Stimulated activated CD4-positive, alpha-beta T cell treated with anti-CD3 and anti-CD28 coated beads, Interleukin-4, amount 100 ng/mL, for 48 hours (primary cell): ENCODE measurements around the gene STK38L.

Experiments used
- DNase-seq, 2 donors: peaks; one replicate each; pipeline ENCODE4 v3.0.0-alpha.2; 2020; ENCODE audit warnings: low read depth in 2 of 2

STK38L gene

DNA sequence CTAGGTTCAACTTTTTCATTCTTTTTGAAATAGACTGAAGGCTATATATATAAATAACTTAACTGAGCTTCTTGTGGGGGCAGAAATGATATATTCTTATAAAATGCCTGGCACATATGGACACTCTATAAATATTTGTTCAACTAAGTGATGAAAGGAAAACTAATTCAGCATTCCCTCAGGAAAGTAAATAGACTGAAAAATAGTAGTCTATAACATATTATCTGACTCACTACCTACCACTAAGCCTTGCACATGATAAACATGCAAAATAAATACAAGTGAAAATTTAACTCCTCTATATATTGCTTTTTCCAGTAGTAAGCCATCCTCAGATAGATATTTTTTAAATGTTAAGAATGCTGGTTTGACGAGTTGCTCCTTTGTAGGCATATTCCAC, 72.9 kb downstream of the STK38L start:
- no peak for DNase-seq

DNA sequence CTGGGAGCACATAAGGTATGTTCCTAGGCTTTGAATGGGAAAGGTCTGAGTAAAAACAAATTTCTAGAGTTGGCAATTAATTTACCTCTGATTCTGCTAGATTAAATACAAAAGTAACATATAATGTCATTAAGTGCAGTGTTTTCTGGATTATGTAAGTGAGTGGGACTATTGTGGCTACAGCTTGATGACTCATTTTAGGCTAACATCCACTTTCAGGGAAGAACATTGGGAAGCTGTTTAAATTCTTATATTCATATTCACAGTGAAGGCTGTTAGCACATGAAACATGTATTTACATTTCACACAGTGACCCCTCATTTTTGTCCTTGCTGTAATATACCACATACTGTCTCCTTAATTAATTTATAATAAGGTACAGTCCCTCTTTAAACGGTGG, 75.3 kb downstream of the STK38L start:
- no peak for DNase-seq

DNA sequence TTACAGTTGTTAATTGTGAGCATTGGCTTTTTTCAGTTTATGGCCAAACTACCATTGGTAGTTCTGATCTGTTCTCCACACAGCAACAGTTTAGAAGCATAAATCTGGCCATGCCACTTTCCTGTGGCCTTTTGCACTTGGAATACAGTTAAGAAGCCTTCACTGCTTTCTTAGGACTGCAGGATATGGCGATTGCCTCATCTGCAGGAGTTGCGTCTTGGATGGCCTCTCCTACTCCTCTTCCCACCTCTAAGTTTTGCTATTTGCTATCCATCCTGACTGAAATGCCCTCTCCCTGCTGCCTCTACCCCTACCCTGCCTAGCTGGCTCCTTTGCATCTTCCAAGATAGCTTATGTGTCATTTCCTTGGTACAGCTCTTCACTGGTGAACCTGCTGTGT, 75.8 kb downstream of the STK38L start:
- no peak for DNase-seq

DNA sequence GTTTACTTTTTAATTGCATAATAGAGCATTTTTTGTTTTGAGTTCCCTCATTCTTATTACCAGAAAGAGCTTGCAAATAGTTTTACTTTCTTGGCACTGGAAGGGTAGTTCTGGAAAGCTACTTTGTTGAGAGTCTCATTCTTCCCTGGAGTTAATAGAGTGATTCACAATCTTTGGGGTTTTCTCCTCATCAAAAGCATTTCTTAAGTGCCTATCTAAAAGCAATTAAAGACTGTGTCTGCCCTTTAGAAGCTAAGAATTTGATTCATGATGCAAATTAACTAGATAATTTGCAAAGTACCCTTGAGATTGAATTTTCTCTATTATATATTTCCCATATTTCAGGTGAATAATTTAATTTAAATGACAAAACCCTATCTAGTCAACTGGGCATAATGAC, 80.4 kb downstream of the STK38L start:
- no peak for DNase-seq

DNA sequence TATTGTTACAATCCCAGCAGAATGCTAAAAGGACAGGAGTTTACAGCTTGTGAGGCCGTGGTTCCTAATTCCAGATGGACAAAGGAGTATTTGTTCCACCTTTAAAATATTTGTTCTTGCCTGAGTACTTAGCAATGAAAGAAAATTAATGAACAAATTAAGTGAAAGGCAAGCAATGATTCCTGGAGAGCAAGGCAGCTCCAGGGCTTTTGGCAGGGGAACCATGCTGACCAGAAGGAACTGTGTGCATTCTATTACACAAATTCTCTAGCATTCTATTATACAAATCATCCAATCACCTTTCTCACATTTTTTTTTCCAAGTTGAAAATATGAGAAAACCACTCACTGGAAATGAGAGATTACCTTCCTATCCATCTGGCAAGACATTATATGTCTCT, 86.8 kb downstream of the STK38L start:
- DNase-seq: no peak

DNA sequence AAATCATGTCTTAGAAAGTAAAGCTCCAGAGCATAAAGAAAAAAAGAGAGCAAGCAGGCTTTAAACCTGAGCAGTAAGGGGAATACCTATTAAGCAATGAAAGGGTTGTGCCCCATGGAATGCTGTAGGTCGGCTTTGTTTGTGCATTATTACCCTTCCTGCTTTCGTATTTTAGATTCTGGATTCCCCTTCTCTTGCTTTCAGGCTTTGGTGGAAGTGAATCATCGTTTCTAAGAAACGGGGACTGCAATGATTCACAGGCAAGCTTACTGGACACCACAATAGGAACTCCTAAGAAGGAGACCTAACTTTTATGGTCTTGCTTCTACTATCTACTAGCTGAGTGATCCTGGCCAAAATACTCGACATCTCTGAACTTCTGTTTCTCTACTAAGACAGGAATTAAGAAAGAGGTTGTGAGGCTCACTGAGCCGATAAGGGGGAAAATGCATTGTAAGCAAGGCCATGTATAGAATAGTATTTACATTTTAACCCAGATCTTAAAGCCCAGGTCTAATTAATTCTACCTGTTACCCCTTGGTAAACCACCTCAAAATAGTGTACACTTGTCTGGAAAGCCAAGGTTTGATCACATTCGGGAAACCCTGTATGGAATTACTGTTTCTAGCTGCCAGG, 87.3 kb downstream of the STK38L start:
- DNase-seq: peak in 1 of 2 donors; percentile 9

DNA sequence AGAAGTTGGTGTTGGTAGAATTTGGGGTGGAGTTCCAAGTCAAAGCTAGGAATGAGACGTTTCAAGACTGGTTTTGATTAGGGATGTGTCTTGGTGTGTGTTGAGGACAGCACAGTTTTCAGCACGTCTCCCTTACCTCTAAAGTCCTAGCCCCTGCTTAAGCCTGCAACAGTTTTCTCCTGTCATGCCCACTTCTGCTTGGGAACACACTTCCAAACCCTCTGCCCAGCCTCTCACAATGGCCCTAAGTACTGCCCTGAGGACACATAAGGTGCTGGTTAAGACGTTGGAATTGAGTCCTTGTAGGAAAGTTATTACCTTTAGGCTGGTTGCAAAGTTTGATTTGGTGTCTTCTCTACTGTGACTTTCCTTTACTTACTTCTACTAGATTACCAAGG, 87.8 kb downstream of the STK38L start:
- no peak for DNase-seq

DNA sequence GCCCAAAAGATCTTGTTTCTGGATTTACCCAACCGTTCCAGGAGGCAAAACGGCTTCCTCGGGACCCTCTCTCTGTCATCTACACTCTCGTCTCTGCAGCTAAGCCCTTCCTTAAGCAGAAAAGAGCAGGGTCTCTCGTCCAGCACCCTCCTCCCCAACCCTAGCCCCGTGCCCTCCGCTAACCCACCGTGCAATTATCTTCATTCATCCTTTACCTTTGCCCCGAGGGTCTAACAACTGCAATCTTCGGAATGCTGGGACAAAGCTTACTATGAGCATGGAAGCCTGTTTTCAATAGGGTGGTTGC, 88.3 kb downstream of the STK38L start:
- peak in 1 of 2 donors; percentile 0 for DNase-seq

DNA sequence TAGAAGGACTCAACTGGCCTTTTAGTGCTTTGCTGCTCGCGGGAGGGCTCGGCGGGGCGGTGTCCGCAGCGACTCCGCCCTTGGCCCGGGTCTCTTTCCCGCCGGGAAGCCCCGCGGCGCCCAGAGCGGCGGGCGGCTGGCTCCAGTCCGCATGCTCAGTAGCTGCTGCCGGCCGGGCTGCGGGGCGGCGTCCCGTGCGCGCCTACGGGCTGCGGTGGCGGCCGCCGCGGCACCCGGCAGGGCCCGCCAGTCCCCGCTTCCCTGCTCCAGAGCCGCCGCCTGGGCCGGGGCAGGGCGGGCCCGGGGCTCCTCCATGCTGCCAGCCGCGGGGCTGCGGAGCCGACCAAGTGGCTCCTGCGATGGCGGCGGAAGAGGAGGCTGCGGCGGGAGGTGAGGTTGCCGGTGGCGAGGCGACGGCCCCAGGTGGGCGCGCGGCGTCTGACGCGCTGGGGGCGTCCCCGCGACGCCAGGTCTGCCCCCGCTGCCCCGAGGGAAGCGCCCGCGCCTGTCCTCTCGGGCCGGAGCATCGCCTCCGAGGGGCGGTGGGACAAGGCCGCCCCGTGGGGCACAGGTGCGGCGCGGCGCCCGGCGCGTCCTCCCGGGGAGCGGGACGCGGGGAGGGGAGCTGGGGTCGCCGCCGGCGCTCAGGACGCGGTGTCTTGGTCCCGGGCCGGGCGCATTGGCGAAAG, 88.8 kb downstream of the STK38L start, which contains the start of gene BMAL2:
TSS of gene BMAL2 (plus strand) at position 123 of the 689 bp plus-strand sequence. CDS start at position 360, 237 bp downstream.
- DNase-seq: peak; percentile 21 to 30

DNA sequence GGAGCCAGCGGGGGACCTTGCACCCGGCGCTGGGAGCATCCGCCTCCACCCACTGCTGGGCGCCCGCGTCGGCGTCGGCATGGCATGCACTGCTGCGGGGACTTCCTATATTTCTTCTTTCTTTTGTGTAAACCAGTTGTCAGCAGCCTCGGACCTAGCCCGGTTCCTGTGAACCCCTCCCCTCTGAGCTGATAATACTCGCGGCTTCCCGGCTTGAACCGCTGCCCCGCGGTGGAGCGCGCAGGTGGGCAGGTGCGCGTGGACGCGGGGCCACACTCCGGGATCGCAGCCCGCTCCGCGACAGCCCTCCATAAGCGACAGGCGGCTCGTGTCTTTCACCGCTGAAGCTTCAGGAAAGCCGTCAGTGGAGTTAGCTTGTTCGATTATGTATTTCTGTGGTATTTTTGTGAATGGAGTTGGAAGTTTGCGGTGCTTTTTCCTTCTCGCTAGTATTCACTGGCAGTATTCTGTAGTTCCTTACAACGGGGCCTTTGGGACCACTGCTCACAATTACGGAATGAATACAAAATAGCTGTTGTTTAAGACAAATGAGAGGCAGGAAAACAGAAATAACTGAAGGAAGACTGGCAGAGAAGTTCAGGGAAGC, 89.4 kb downstream of the STK38L start:
- DNase-seq: peak; percentile 19 to 24

DNA sequence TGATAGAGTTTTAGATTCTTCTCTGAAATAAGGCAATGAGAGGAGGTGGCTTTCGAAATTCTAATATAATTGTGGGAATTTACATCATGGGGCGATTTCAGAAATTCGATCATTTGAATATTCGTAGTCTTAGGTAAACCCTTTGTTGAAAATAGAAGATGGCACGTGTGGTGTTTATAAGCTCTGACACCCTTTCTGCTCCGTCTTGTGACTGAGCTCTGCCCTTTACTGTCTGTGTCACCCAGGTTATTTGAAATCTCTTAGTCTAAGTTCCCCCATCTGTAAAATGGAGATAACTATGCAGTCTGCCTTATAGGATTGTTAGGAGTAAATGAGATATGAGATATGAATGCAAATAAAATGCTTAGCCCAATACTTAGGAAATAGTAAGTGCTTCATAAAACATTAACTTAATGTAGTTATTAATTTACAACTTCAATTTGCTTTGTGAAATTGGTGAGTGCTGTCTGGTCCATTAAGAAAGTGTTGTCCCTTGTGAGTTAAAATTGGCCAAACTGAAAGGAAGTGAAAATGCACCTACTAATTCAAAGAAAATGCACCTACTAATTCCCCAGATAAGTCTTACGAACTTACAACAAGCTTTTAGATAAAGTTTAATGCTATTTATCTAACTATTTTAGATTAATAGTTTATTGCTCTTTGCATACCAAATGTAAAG, 90.1 kb downstream of the STK38L start:
- no peak for DNase-seq

DNA sequence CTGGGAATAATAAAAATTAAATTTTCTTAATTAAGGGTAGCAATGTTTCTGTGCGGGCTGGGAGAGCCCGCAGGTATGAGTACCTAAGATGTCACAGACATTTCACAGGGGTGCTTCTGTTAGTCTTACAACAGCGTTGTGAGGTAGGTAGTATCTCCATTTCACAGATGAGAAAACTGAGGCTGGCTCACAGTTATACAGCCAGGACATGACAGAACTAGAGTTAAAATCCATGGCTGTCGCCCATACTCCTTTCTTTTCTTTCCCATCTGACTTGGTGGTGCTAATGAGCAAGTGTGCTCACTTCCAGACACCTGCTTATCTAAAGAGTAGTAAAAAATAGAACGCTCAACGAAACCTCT, 90.6 kb downstream of the STK38L start:
- DNase-seq: no peak

DNA sequence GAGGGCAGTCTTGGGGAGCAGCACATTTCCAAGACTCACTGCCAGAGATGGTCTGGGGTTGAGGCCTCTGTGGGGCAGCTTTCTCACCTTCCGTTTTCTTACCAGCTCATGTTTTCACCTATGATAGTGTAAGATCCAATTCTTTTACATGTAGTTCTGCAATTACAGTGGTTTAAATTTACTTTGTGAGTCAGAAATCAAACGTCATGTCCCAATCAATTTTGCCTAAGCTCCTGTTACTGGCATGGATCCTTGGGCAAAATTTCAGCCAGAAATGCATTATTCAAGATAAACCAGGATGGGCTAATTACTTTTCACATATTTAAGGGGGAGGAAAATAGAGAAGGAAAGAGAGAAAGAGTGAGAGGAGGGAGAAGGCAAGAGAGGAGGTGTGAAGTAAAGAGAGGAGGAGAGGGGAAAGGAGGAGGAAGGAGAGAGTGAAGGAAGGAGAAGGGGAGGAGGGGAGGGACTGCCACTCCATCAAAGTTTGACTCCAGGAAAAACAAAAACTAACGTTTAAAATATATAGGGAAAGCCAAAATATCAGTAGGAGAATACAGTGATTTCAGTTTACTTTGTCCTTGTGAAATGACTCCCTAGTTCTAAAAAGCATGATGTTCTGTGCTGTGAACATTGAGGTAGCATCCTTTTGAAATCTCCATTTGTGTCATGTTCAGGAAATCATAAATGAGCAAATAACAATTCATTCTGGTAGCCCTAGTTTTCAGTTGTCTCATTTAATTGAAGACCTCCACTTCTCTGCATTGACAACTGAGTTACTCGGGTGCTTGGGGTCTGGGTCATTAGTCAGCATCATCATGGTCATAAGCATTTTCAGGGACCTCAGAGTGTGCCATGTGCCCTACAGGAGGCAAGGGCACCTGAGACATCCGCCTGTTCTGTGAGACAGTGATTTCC, 91.5 kb downstream of the STK38L start:
- no peak for DNase-seq

DNA sequence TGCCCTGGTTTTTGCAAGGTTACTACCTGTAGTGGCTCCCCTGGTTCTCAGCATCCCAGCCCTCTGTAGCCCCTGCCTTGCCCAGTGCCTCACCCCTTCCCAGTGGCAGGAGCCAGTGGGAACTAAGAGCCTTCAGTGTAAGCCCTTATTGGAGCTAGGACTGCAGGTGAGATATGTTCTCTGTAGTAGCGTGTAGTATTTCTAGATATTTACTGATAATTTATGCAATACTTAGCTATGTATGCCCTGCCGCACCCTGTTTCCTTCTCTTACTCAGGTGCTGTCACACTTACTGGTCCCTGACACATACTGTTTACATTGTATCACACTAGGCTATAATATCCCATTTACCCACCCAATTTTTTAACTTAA, 92.2 kb downstream of the STK38L start:
- DNase-seq: no peak

DNA sequence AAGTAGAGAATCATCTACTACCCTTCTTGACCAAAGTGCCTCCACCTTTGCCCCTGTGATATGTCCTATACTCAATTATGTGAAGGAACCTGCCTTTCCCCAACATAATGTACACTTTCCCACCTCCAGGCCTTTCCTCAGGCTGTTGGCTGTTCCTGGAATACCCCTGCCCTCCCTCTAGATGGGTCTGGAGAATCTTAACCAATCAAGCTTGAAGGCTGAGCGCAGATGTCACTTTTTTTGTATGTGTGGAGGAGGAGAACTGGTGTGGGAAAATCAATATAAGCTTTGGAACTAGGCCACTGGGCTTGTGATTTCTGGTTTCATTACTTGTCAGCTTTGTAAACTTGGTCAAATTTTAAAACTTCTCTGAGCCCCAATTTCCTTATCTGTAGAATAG, 93.3 kb downstream of the STK38L start:
- DNase-seq: no peak

DNA sequence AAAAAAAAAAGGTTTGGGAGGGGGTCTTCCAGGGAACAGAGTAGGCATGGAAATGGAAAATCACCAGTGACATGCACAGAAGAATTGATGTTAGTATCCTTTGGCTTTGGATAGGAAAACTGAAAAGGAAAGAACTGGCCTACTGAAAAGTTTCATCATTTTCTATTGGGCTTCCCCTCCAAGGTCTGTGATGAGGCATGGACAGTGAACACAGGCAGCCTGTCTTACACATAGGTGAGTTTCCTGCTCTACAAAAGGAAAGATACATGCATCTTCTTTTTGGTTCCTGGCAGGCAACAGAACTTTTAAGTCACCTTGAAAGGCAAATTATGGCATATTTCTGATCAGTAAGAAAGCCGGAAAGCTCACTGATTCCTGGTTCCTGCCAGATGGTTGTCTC, 94.4 kb downstream of the STK38L start:
- DNase-seq: no peak

DNA sequence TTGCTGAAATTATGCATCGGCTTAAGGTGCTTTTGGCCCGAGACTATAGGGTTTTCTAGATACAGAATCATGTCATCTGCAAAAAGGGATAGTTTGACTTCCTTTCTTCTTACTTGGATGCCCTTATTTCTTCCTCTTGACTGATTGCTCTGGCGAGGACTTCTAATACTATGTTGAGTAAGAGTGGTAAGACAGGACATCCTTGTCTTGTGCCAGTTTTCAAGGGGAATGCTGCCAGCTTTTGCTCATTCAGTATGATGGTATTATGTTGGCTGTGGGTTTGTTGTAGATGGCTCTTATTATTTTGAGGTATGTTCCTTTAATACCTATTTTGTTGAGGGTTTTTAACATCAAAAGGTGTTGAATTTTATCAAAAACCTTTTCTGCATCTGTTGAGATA, 96.9 kb downstream of the STK38L start:
- no peak for DNase-seq

DNA sequence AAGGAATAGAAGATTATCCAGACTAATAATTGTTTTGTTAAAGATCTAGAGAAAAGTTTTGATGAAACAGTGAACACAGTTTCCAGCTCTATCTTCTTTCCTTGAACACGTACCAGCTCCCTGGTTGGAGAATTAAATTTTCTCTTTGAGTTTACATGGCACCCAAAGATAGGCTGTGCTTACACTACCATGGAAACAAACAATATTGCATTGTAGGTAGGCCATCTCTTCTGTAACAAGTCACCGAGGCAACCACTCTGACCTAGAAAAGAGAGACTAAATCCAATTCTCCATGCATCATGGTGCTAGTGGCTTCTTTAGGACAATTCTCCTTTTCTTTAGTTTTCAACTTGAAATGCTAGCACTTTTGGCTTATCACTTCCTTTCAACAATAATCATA, 98.5 kb downstream of the STK38L start:
- no peak for DNase-seq

DNA sequence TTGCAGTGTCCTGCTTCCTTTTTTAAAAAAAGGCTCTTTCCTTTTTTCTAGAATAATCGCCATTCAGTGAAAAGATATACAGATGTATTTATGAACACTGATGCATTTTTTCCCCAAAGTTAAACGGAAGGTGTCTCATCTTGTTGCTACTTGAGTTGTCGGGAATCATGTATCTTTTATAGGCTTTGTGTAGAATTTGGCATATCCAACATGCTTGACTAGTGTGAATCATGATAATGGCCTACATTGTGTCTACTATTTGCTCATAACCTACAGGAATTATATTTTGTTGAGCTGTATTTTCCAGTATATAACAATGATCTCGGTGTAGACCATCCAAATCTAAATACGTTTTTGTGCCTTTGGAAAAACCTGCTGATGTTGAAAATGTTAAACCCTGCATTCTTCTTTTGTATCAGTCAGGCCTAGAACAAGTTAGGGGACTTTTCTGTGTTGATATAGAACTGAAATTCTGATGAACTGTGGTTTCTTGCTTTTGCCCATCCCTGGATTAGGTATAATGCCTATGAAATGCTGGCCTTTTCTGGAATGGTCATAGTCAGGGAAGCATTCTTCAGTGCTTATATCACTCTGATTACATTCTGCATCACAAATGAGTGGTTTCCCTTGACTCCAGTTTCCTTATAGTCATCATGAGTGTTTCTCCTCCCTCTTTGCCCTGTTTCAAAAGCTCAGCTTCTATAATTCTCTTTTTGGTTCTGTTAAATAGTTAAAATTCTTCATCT, 99.3 kb downstream of the STK38L start:
- no peak for DNase-seq

DNA sequence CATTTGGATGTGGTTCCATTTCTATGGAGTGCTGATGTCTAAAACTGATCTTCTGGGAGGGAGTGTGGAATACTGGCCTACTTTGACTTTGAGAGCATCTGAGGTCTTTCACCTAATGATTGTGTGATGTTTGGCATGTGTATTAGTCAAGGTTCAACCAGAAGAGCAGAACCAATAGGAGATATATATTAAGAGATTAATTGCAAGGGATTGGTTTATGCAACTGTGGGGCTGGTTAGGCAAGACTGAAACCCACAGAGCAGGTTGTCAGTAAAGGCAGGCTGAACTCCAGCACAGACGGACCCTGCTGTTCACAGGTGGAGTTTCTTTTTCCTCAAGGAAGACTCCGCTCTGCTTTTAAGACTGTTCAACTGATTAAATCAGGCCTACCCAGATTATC, 100.2 kb downstream of the STK38L start:
- no peak for DNase-seq

DNA sequence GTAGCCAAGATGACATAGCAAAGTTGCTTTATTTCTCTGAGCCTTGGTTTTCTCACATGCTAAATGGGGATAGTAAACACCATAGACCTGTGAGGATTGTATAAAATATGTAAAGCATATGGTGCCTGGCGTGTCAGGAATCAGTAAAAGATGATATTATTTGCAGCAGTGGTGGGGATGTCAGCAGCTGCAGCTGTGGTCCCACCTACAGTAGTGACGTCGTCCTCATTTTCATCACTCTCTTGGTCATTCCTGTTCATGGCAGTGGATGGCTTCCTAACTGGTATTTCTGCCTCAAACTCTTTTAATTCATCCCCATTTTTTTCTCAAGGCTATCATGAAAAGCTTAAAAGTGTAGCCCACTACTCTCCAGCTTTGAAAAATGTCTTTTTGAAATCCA, 100.7 kb downstream of the STK38L start:
- no peak for DNase-seq
